PC-3 (cell line): ENCODE measurements around the gene COL4A5. TPM values are rescaled to one million over a fixed set of nuclear protein-coding genes. Genes with fewer than 3 reads are reported as not detected.
"Not testable (repeated sequence)": the region's sequence is repeated elsewhere in the genome, so short reads cannot be mapped to it uniquely, and the experiment has no call there.

Experiments
- ATAC-seq: fragments of 200-7000 bp; cut with Tn5 transposase; 2 replicates; pipeline ENCODE4 v1.9.1; 2020; ENCODE audit warnings: mild to moderate bottlenecking, moderate library complexity
- Bru-seq: library from RNA; stranded (reverse); fragments of 400-500 nt; gene quantifications from one replicate; lab custom pipeline; 2021; lab: Mats Ljungman, UMichigan
- BruChase-seq, 2 experiments: library from RNA; stranded (reverse); fragments of 400-500 nt; gene quantifications; one replicate each; lab custom pipeline; 2021; lab: Mats Ljungman, UMichigan
- BruUV-seq: library from RNA; stranded (reverse); fragments of 400-500 nt; replicated peaks from 2 replicates; lab custom pipeline; 2021; lab: Mats Ljungman, UMichigan
- CTCF ChIA-PET: fragments of 300-600 bp; sonication (Branson Sonifier 250); formaldehyde crosslinking; loops from one replicate; lab custom pipeline; 2022; ENCODE audit warnings: antibody characterized with exemption; lab: Charles Lee
- POLR2A ChIA-PET: fragments of 300-600 bp; sonication (Branson Sonifier 250); formaldehyde crosslinking; loops from one replicate; lab custom pipeline; 2022; ENCODE audit warnings: antibody characterized with exemption; ENCODE audit not compliant: unreplicated experiment; lab: Charles Lee
- DNase-seq: peaks from one replicate; pipeline ENCODE4 v3.0.0-alpha.2; 2015
- H2AFZ ChIP-seq: fragments of 300-600 bp; sonication (generic); 2 replicates; pipeline ENCODE4 v1.6.0; 2016; ENCODE audit warnings: antibody characterized with exemption, low read length
- H3F3A ChIP-seq: fragments of 300-600 bp; sonication (generic); one replicate; pipeline ENCODE4 v1.6.0; 2017; ENCODE audit warnings: antibody characterized with exemption, low read length, control low read depth, mild to moderate bottlenecking; ENCODE audit not compliant: unreplicated experiment
- H3K27ac ChIP-seq: fragments of 300-600 bp; sonication (generic); 2 replicates; pipeline ENCODE4 v1.5.1; 2016; ENCODE audit warnings: mild to moderate bottlenecking, low read length
- H3K27me3 ChIP-seq: fragments of 300-600 bp; sonication (generic); 2 replicates; pipeline ENCODE4 v1.6.1; 2016; ENCODE audit warnings: low read length, mixed read lengths
- H3K36me3 ChIP-seq: fragments of 300-600 bp; sonication (generic); 2 replicates; pipeline ENCODE4 v1.6.1; 2016; ENCODE audit warnings: low read depth, mixed run types, low read length, mixed read lengths
- H3K4me1 ChIP-seq: fragments of 300-600 bp; sonication (generic); 2 replicates; pipeline ENCODE4 v1.5.1; 2016; ENCODE audit warnings: low read length; ENCODE audit not compliant: insufficient read depth
- H3K4me2 ChIP-seq: fragments of 300-600 bp; sonication (generic); 2 replicates; pipeline ENCODE4 v1.6.0; 2016; ENCODE audit warnings: low read length
- H3K4me3 ChIP-seq: fragments of 300-600 bp; sonication (generic); 2 replicates; pipeline ENCODE4 v1.5.1; 2016; ENCODE audit warnings: mild to moderate bottlenecking, low read length, mixed read lengths
- H3K79me2 ChIP-seq: fragments of 300-600 bp; sonication (generic); 2 replicates; pipeline ENCODE4 v1.6.1; 2017; ENCODE audit warnings: low read length, mixed read lengths
- H3K9ac ChIP-seq: fragments of 300-600 bp; sonication (generic); 2 replicates; pipeline ENCODE4 v1.6.0; 2016; ENCODE audit warnings: mild to moderate bottlenecking, low read length
- H3K9me2 ChIP-seq: fragments of 300-600 bp; sonication (generic); replicated peaks from 2 replicates; pipeline ENCODE4 v1.6.1; 2016; ENCODE audit warnings: mixed run types, low read length, mixed read lengths
- H3K9me3 ChIP-seq: fragments of 300-600 bp; sonication (generic); 2 replicates; pipeline ENCODE4 v1.6.1; 2016; ENCODE audit warnings: low read length, mixed read lengths
- H4K20me1 ChIP-seq: fragments of 300-600 bp; sonication (generic); 2 replicates; pipeline ENCODE4 v1.6.1; 2016; ENCODE audit warnings: low read length, mixed read lengths
- CTCF ChIP-seq: fragments of 300-600 bp; sonication (generic); conservative IDR thresholded peaks from 2 replicates; pipeline ENCODE4 v1.5.1; 2017; ENCODE audit warnings: antibody characterized with exemption, low read depth, mild to moderate bottlenecking, low read length
- EZH2 ChIP-seq: fragments of 300-600 bp; sonication (generic); IDR thresholded peaks from one replicate; pipeline ENCODE4 v1.6.1; 2017; ENCODE audit warnings: antibody characterized with exemption, mild to moderate bottlenecking, low read length; ENCODE audit not compliant: unreplicated experiment
- EZH2phosphoT487 ChIP-seq: fragments of 300-600 bp; sonication (generic); IDR thresholded peaks from 2 replicates; pipeline ENCODE4 v1.6.1; 2018; ENCODE audit warnings: mild to moderate bottlenecking, antibody characterized with exemption, low read length, borderline replicate concordance
- intact Hi-C: fragments of 100-400 bp; cut with micrococcal nuclease; formaldehyde crosslinking; loops from 2 replicates; pipeline ENCODE4 v1.9.0; 2023
- long read RNA-seq: library from polyadenylated mRNA; unstranded; transcript quantifications from one replicate; pipeline ENCODE4 v2.0.0, GENCODE V29; 2021; ENCODE audit not compliant: unreplicated experiment
- total RNA-seq: library from RNA; depleted of rRNA; stranded (reverse); fragments of >200 nt; gene quantifications from 2 replicates; pipeline ENCODE4 v1.2.3, GENCODE V29; 2014; rRNA removed

COL4A5 gene
- total RNA-seq = 30.0 and 63.8 TPM in 2 replicates
- Bru-seq, nascent RNA = percentile 79 among the genes with signal in this experiment
- percentile 68 among the genes with signal in this experiment for BruChase-seq, experiment 1, labeled RNA remaining after a 6-hour chase
- percentile 83 among the genes with signal in this experiment for BruChase-seq, experiment 2, labeled RNA remaining after a 2-hour chase
- long read RNA-seq, full-length matches to known transcripts = 27 of 69 reads
- long read RNA-seq, partial matches to known transcripts = 21 of 69 reads
- long read RNA-seq, other reads (novel, unspliced or antisense) = 21 of 69 reads

GRCh38 chrX:108439426-108439942 is at the start of gene COL4A5:
TSS of gene COL4A5 (plus strand) at chrX:108439838. CDS start at chrX:108440126, 288 bp downstream.
- BruUV-seq = no TSS peak
- Histone ChIP-seq H3K27ac (peak within 1 kb of the TSS; percentile 65), H3K9me2 (no peaks in the 10 kb centered on the region), H2AFZ (peak within 1 kb of the TSS; percentile 86), H3F3A (no peaks in the 10 kb centered on the region), H4K20me1 (peaks cover 4% of the 10 kb centered on the region; the same call in 1 of the 2 replicates), H3K27me3 (no peaks in the 10 kb centered on the region), H3K4me1 (peaks cover 23% of the 10 kb centered on the region), H3K79me2 (peaks cover 49% of the 10 kb centered on the region), H3K9me3 (no peaks in the 10 kb centered on the region), H3K36me3 (peaks cover 2% of the 10 kb centered on the region), H3K4me3 (peak within 1 kb of the TSS; percentile 87), H3K9ac (peak within 1 kb of the TSS; percentile 91), H3K4me2 (peak within 1 kb of the TSS; percentile 100)
- CTCF ChIA-PET = no interaction called here
- no peak for TF ChIP-seq EZH2phosphoT487
- TF ChIP-seq CTCF = no peak
- TF ChIP-seq EZH2 = no peak
- DNase-seq (peak; percentile 90), ATAC-seq (peak; percentile 79)
- POLR2A ChIA-PET = no interaction called here
- intact Hi-C loops = loop anchor here (1.0 kb wide), 1 partner anchor 24 kb away; no protein-coding TSS in a partner anchor

GRCh38 chrX:108390976-108391717 is 48.5 kb upstream of the COL4A5 start:
- H3K9me3 ChIP-seq, BruUV-seq, DNase-seq, ATAC-seq, H3K9me2 ChIP-seq, H3F3A ChIP-seq, H3K36me3 ChIP-seq, intact Hi-C loops, H3K4me3 ChIP-seq, H3K79me2 ChIP-seq, H3K4me2 ChIP-seq, H2AFZ ChIP-seq, H3K27me3 ChIP-seq, CTCF ChIA-PET, H3K27ac ChIP-seq, H4K20me1 ChIP-seq, H3K9ac ChIP-seq, POLR2A ChIA-PET: not testable (repeated sequence)
- H3K4me1 ChIP-seq = peaks cover 11% of the 10 kb centered on the region

- DNase-seq (peak; percentile 68), ATAC-seq (peak; percentile 6; the same call in 1 of the 2 replicates)
- Histone ChIP-seq H3K4me2 (peak overlapping the region; percentile 65), H3F3A (no peaks in the 10 kb centered on the region), H3K9me3 (no peaks in the 10 kb centered on the region), H3K36me3 (no peaks in the 10 kb centered on the region), H3K4me1 (peaks cover 60% of the 10 kb centered on the region), H3K4me3 (0 out of 2 replicates have a peak overlapping the region, but pooled peaks have one; percentile 53), H2AFZ (peak overlapping the region; percentile 5; the same call in 1 of the 2 replicates), H3K9me2 (no peaks in the 10 kb centered on the region), H3K79me2 (no peaks in the 10 kb centered on the region; the same call in 1 of the 2 replicates), H3K27me3 (no peaks in the 10 kb centered on the region), H4K20me1 (no peaks in the 10 kb centered on the region), H3K27ac (peak overlapping the region; percentile 99), H3K9ac (peak overlapping the region; percentile 93)
- TF ChIP-seq EZH2 = no peak
- no peak for TF ChIP-seq CTCF
- no peak for TF ChIP-seq EZH2phosphoT487
- POLR2A ChIA-PET = no interaction called here
- no TSS peak for BruUV-seq
- intact Hi-C loops = loop anchor here (5.0 kb wide), 2 partner anchors 54 to 141 kb away; no protein-coding TSS in a partner anchor
- CTCF ChIA-PET = no interaction called here
Observed at GRCh38 chrX:108396188-108396891, 43.3 kb upstream of the COL4A5 start.
